Pons (tissue), 1 donor: ENCODE data around the gene SUPT6H.
A peak's percentile ranks its signal among the peaks of the same experiment; 100 is the strongest.
"Not testable (repeated sequence)": the region's sequence is repeated elsewhere in the genome, so short reads cannot be mapped to it uniquely, and the experiment has no call there.

Source experiments
- DNase-seq: peaks from one replicate; pipeline ENCODE4 v3.0.0-alpha.2; 2016; ENCODE audit warnings: low spot score

The SUPT6H gene

GRCh38 chr17:28648698-28649097 lies 13.3 kb upstream of the SUPT6H start:
- DNase-seq = no peak

GRCh38 chr17:28655160-28655559 lies 6.8 kb upstream of the SUPT6H start:
- no peak for DNase-seq

- no peak for DNase-seq
These were observed 4.2 kb upstream of the SUPT6H start for GRCh38 chr17:28657756-28658155.

DNA sequence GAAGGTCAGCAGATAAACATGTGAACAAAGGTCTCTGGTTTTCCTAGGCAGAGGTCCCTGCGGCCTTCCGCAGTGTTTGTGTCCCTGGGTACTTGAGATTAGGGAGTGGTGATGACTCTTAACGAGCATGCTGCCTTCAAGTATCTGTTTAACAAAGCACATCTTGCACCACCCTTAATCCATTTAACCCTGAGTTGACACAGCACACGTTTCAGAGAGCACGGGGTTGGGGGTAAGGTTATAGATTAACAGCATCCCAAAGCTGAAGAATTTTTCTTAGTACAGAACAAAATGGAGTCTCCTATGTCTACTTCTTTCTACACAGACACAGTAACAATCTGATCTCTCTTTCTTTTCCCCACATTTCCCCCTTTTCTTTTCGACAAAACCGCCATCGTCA lies 3.7 kb upstream of the SUPT6H start:
- not testable (repeated sequence) for DNase-seq

DNA sequence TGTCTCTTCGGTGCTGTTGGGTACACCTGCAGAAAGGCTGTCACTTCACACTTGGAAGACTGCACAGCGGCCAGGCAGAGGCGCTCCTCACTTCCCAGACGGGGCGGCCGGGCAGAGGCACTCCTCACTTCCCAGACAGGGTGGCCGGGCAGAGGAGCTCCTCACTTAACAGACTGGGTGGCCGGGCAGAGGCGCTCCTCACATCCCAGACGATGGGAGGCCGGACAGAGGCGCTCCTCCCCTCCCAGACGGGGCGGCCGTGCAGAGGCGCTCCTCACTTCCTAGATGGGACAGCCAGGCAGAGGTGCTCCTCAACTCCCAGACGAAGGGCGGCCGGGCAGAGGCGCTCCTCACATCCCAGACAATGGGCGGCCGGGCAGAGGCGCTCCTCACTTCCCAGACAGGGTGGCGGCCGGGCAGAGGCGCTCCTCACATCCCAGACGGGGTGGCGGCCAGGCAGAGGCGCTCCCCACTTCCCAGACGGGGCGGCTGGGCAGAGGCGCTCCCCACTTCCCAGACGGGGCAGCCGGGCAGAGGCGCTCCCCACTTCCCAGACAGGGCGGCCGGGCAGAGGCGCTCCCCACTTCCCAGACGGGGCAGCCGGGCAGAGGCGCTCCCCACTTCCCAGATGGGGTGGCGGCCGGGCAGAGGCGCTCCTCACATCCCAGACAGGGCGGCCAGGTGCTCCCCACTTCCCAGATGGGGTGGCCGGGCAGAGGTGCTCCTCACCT lies 3.1 kb upstream of the SUPT6H start:
- DNase-seq = not testable (repeated sequence)

DNA sequence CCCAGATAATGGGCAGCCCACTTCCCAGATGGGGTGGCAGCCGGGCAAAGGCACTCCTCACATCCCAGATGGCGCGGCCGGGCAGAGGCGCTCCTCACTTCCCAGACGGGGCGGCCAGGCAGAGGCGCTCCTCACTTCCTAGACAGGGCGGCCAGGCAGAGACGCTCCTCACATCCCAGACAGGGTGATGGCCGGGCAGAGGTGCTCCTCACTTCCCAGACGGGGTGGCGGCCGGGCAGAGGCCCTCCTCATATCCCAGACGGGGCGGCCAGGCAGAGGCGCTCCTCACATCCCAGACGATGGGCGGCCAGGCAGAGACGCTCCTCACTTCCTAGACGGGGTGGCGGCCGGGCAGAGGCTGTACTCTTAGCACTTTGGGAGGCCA lies 2.5 kb upstream of the SUPT6H start:
- DNase-seq = not testable (repeated sequence)

DNA sequence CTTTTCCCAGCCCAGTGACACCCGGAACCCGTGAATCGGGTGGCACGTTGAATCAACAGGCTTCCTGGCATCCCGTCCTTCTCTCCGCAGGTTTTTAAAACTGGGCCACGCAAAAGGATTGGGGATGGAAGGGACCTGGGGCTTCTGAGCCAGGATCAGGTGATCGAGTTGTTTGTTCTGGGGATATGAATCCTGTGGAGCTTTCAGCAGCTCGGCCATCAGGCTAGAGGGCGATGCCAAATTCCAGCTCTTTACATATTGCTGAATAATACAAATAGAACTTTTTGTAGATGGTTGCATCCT lies 473 bp downstream of the SUPT6H start:
- DNase-seq = no peak

DNA sequence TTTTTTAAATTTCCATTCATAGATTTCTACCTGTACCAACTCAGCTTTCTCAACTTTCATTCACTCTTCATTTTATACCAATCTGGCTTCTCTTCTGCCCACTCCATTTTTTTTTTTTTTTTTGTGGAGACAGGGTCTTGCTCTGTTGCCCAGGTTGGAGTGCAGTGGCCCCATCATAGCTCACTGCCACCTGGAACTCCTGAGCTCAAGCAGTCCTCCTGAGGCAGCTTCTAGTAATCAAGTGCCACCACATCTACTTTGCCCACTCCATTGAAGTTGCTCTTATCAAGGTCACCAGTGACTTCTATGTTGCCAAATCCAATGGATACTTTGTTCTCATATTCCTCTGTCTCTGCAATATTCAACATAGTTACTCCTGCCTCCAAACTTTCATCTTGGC lies 1.7 kb downstream of the SUPT6H start:
- DNase-seq = no peak

- no peak for DNase-seq
These were observed 4.0 kb downstream of the SUPT6H start for GRCh38 chr17:28665994-28666393.

GRCh38 chr17:28667870-28668269 lies 5.9 kb downstream of the SUPT6H start:
- DNase-seq = no peak

DNA sequence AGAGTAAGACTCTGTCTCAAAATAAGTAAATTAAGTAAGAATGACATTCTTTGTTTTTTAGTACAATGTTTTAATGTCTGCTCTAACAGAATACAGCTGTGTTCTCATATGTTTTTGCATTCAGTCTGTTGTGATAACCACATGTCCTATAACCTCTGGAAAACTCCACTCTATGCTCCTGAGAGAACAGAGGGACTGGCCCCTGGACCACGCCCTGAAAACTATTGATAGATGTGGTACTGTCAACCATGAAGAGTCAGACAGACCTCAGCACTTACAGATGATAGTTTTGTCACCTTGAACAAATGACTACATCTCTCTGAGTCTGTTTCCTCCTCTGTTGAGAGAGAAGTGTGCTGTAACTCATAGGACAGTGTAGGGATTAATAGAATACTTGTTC lies 7.9 kb downstream of the SUPT6H start:
- DNase-seq = no peak

- DNase-seq = no peak
These were observed 13.5 kb downstream of the SUPT6H start for GRCh38 chr17:28675490-28675889.

DNA sequence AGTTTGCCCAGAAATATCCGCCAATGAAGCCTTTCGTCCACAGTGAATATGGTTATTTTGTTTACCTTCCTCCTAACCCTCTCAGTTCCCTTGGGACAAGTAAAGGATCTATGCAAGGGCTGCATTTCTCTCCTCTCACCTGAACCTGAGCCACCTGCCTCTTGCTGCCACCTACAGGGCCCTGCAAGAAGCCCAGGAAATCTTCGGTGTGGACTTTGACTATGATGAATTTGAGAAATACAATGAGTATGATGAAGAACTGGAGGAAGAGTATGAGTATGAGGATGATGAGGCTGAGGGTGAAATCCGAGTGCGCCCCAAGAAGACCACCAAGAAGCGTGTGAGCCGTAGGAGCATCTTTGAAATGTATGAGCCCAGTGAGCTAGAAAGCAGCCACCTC lies 14.0 kb downstream of the SUPT6H start:
- DNase-seq = no peak

DNA sequence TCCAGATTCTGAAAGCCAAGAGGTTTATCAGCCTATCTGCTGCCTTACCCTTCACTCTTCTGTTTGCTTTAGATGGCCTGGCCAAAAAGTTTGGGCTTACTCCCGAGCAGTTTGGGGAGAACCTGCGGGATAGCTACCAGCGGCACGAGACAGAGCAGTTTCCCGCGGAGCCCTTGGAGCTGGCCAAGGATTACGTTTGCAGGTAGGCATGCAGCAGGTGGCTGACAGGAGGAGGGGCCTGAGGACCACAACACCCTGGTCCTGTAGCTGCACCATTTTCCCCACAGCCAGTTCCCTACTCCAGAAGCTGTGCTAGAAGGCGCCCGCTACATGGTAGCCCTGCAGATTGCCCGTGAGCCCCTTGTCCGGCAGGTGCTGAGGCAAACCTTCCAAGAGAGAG lies 20.6 kb downstream of the SUPT6H start:
- DNase-seq = no peak

DNA sequence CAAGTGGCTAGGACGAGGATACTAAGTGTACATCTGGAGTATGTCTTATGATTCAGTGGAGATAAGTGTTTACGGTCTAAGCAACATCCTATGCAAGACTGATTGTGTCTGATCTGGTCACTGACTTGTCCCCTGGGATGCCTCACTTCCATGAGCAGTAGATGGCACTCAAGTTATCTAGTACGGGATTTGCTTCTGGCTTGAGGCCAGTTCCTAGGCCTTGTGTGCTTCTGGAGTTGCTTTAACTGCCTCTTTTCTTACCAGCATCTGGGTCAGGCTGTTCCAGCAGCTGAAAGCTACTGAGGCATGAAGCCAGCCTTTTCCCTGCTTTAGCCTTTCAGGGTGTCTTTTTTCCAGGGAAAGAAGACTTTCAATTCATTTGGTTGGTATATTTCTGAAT lies 23.0 kb downstream of the SUPT6H start:
- peak; percentile 94 for DNase-seq

DNA sequence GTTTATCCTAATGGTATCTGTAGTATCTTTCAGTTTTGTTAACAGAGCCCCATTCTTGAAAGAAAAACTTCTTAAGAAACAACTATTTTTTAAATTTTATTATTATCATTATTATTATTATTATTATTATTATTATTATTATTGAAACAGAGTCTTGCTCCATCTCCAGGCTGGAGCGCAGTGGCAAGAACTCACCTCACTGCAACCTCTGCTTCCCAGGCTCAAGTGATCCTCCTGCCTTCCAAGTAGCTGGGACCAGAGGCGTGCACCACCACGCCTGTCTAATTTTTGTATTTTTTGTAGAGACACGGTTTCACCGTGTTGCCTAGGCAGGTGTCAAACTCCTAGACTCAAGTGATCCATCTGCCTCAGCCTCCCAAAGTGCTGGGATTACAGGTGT lies 23.4 kb downstream of the SUPT6H start:
- no peak for DNase-seq

GRCh38 chr17:28686296-28686695 lies 24.3 kb downstream of the SUPT6H start:
- no peak for DNase-seq

DNA sequence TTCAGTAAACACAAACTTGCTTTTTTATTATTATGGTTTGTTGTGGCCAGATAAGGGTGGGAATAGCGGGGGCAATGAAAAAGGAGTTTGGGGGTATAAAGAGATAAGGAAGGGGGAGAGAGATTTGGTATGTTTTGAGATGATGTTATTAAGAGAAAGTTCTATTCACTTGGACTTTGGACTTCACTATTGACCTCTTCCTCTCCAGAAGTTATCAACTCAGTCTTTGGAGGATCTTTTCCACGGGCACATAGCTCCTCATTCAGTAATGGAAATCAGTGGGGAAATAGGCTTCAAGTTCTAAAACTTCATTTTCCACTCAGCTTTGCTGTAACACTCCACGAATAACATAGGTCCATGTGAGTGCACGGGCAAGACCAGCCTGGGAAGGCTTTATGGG lies 26.5 kb downstream of the SUPT6H start:
- no peak for DNase-seq

DNA sequence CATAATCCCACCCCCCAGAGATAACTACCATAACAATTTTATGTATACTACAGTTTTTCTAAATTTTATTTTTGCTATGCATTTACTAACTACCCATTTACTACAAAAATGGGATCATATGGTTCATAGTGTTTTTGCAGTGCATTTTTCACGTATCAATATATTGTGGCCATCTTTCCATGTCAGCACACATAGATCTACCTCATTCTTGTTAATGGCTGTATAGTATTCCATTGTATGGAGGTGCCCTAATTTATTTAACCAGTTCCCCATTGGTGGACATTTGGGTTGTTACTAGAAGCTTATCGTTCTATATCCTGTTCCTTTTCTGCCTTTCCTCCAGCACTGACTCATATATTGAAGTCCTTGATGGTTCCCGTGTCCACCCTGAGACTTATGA lies 27.0 kb downstream of the SUPT6H start:
- no peak for DNase-seq

- peak; percentile 36 for DNase-seq
These were observed 31.9 kb downstream of the SUPT6H start for GRCh38 chr17:28693869-28694268.

DNA sequence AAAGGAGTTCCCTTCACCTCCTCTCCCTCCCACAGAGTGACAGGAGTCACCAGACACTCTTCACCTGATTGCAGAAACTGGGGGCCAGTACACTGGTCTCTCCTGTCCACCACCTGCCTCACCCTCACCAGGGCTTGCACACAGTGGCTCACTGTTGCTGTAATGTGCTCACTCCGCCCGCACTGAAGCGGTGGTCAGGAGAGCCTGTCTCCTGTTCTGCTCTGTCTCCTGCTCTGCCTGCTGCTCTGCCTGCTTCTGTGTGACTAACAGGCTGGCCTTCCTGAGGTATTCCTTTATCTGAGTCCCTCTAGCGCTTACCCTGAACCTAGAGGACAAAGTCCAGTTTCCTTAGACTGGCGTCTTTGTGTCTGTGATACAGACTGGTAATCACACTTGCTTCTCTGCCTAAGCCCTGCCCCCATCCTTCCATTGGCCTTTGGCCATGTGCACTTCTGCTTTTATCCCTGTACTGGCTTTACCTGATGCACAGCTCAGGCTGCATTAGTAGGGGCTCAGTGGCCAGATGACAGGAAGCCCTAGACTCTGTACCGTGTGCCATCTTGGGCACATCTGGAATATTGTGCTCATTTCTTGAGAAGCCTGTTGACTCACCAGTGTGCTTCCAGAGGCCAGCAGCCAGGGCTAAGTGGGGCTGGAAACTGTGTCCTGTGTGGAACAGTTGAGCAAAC lies 36.4 kb downstream of the SUPT6H start:
- no peak for DNase-seq

DNA sequence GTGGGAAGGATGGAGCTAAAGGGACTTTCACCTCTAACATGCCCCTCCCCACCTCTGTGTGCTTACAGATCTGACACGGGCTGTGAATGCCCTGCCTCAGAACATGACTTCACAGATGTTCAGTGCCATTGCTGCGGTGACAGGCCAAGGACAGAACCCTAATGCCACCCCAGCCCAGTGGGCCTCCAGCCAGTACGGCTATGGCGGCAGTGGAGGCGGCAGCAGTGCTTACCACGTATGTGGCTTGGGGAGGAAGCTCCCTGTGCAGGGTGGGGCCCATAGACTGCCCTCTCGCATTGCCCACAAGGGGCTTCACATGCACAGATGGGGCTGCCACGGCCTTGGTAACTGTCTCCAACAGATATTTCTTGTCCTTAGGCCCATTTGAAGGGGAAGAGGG lies 38.3 kb downstream of the SUPT6H start:
- DNase-seq = no peak

- DNase-seq = no peak
These were observed 39.0 kb downstream of the SUPT6H start for GRCh38 chr17:28700830-28701492.
